ENCODE measurements around the gene CSE1L.
"Not testable (repeated sequence)": the region's sequence is repeated elsewhere in the genome, so short reads cannot be mapped to it uniquely, and the experiment has no call there.

Gene CSE1L

GRCh38 chr20:49046087-49046900, at the start of gene CSE1L:
CSE1L (plus strand) TSS chr20:49046312; CDS start chr20:49058464, 12,152 bp downstream.
- peak; percentile 95 for DNase-seq (ENCODE audit: low read depth)

GRCh38 chr20:48999890-49000870, 45.9 kb upstream of the CSE1L start:
- no peak for DNase-seq (ENCODE audit: low read depth)

GRCh38 chr20:49001741-49002140, 44.4 kb upstream of the CSE1L start:
- no peak for DNase-seq (ENCODE audit: low read depth)

- no peak for DNase-seq (ENCODE audit: low read depth)
Observed at GRCh38 chr20:49006446-49006980, 39.6 kb upstream of the CSE1L start.

- DNase-seq (ENCODE audit: low read depth): no peak
Observed at GRCh38 chr20:49009899-49010631, 36.0 kb upstream of the CSE1L start.

- DNase-seq (ENCODE audit: low read depth): no peak
Observed at GRCh38 chr20:49024220-49024619, 21.9 kb upstream of the CSE1L start.

- not testable (repeated sequence) for DNase-seq (ENCODE audit: low read depth)
Observed at GRCh38 chr20:49028177-49028576, 17.9 kb upstream of the CSE1L start.

GRCh38 chr20:49028684-49029083, 17.4 kb upstream of the CSE1L start:
- peak; percentile 55 for DNase-seq (ENCODE audit: low read depth)

GRCh38 chr20:49029203-49029602, 16.9 kb upstream of the CSE1L start:
- peak; percentile 71 for DNase-seq (ENCODE audit: low read depth)

- no peak for DNase-seq (ENCODE audit: low read depth)
Observed at GRCh38 chr20:49030954-49031619, 15.0 kb upstream of the CSE1L start.

- DNase-seq (ENCODE audit: low read depth): no peak
Observed at GRCh38 chr20:49032455-49032854, 13.7 kb upstream of the CSE1L start.

- DNase-seq (ENCODE audit: low read depth): no peak
Observed at GRCh38 chr20:49034070-49034732, 11.9 kb upstream of the CSE1L start.

- no peak for DNase-seq (ENCODE audit: low read depth)
Observed at GRCh38 chr20:49037962-49038387, 8.1 kb upstream of the CSE1L start.

- no peak for DNase-seq (ENCODE audit: low read depth)
Observed at GRCh38 chr20:49039854-49040253, 6.3 kb upstream of the CSE1L start.

- DNase-seq (ENCODE audit: low read depth): no peak
Observed at GRCh38 chr20:49043000-49043399, 3.1 kb upstream of the CSE1L start.

- peak; percentile 13 for DNase-seq (ENCODE audit: low read depth)
Observed at GRCh38 chr20:49045440-49046086, 549 bp upstream of the CSE1L start.

GRCh38 chr20:49052334-49052733, 6.2 kb downstream of the CSE1L start:
- DNase-seq (ENCODE audit: low read depth): peak; percentile 11

GRCh38 chr20:49054056-49054643, 8.0 kb downstream of the CSE1L start:
- DNase-seq (ENCODE audit: low read depth): no peak

- no peak for DNase-seq (ENCODE audit: low read depth)
Observed at GRCh38 chr20:49063279-49063678, 17.2 kb downstream of the CSE1L start.

GRCh38 chr20:49074521-49074920, 28.4 kb downstream of the CSE1L start:
- DNase-seq (ENCODE audit: low read depth): no peak

Data from EH (cell line).